Prostate gland (tissue), 2 donors: Measurements from ENCODE around the gene MAP2K3.

Experiments
- POLR2A ChIP-seq: fragments of 450-650 bp; IDR thresholded peaks from one replicate; pipeline ENCODE4 v1.6.1; 2016; ENCODE audit warnings: antibody characterized with exemption, mild to moderate bottlenecking
- POLR2AphosphoS5 ChIP-seq: sonication (generic); formaldehyde crosslinking; IDR thresholded peaks from one replicate; pipeline ENCODE4 v1.6.1; 2017; ENCODE audit warnings: antibody characterized with exemption
- TF ChIP-seq, protein P1 (sequence below), 4 experiments: fragments of 200-600 bp in 2 of 4; fragments of 450-650 bp in 2 of 4; sonication (generic) in 2 of 4; IDR thresholded peaks; 1 replicate in 3 of 4; 2 replicates in 1 of 4; pipeline ENCODE4 v1.5.1; 2016 to 2019; ENCODE audit warnings: antibody characterized with exemption in 4 of 4, mild to moderate bottlenecking in 2 of 4, moderate library complexity in 2 of 4

DNA sequence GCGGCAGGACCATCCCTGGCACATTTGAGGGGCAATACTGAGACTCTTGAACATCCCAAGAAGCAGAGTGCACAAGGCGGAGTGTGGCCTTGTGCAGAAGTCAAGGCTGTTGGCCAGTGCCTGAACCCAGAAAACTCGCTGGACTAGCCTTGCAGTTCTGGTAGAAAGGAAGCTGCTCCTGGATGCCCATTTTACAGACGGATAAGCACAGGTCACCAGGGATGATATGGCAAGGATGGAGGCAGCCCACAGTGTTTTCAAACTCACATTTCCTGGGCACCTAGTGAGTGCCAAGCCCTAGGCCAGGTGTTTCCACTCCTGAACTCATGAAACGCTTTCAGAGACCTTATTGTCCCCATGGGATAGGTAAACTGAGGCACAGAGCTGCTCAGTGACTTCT lies 1.7 kb upstream of the MAP2K3 start:
- TF ChIP-seq, protein P1, sequence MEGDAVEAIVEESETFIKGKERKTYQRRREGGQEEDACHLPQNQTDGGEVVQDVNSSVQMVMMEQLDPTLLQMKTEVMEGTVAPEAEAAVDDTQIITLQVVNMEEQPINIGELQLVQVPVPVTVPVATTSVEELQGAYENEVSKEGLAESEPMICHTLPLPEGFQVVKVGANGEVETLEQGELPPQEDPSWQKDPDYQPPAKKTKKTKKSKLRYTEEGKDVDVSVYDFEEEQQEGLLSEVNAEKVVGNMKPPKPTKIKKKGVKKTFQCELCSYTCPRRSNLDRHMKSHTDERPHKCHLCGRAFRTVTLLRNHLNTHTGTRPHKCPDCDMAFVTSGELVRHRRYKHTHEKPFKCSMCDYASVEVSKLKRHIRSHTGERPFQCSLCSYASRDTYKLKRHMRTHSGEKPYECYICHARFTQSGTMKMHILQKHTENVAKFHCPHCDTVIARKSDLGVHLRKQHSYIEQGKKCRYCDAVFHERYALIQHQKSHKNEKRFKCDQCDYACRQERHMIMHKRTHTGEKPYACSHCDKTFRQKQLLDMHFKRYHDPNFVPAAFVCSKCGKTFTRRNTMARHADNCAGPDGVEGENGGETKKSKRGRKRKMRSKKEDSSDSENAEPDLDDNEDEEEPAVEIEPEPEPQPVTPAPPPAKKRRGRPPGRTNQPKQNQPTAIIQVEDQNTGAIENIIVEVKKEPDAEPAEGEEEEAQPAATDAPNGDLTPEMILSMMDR (IDR thresholded peaks at IDR 0.05) = no peak
- TF ChIP-seq POLR2AphosphoS5 = no peak
- no peak for TF ChIP-seq POLR2A
